Dedifferentiated amniotic fluid mesenchymal stem cell (primary cell): Measurements from ENCODE around the gene BANP.
"Not testable (repeated sequence)": the region's sequence is repeated elsewhere in the genome, so short reads cannot be mapped to it uniquely, and the experiment has no call there.

Source experiments
- DNase-seq: peaks from one replicate; pipeline ENCODE4 v3.0.0-alpha.2; 2016; ENCODE audit errors: extremely low spot score

BANP gene

GRCh38 chr16:87927195-87927562 is 24.1 kb upstream of the BANP start:
- DNase-seq, result no peak

- no peak for DNase-seq
Observed at GRCh38 chr16:87929986-87930385, 21.2 kb upstream of the BANP start.

GRCh38 chr16:87930456-87930855 is 20.8 kb upstream of the BANP start:
- no peak for DNase-seq

GRCh38 chr16:87931504-87931903 is 19.7 kb upstream of the BANP start:
- no peak for DNase-seq

GRCh38 chr16:87932475-87933139 is 18.6 kb upstream of the BANP start:
- DNase-seq, result not testable (repeated sequence)

- DNase-seq, result no peak
Observed at GRCh38 chr16:87933140-87933495, 18.1 kb upstream of the BANP start.

- not testable (repeated sequence) for DNase-seq
Observed at GRCh38 chr16:87934752-87935425, 16.3 kb upstream of the BANP start.

GRCh38 chr16:87936016-87936374 is 15.2 kb upstream of the BANP start:
- DNase-seq, result not testable (repeated sequence)

GRCh38 chr16:87936375-87937230 is 14.6 kb upstream of the BANP start, which contains the start of gene CA5A:
Gene CA5A (minus strand): TSS chr16:87936529. CDS start chr16:87936450, 79 bp downstream.
- DNase-seq, result no peak

GRCh38 chr16:87937231-87937542 is 14.0 kb upstream of the BANP start:
- DNase-seq, result not testable (repeated sequence)

- DNase-seq, result no peak
Observed at GRCh38 chr16:87938412-87938949, 12.8 kb upstream of the BANP start.

- DNase-seq, result no peak
Observed at GRCh38 chr16:87939562-87940423, 11.4 kb upstream of the BANP start.

GRCh38 chr16:87942680-87943079 is 8.6 kb upstream of the BANP start:
- DNase-seq, result no peak

- DNase-seq, result no peak
Observed at GRCh38 chr16:87945351-87946042, 5.7 kb upstream of the BANP start.

GRCh38 chr16:87946596-87947347 is 4.5 kb upstream of the BANP start:
- DNase-seq, result no peak

- no peak for DNase-seq
Observed at GRCh38 chr16:87947356-87948118, 3.7 kb upstream of the BANP start.

GRCh38 chr16:87948119-87948545 is 3.1 kb upstream of the BANP start:
- DNase-seq, result no peak

- DNase-seq, result no peak
Observed at GRCh38 chr16:87948735-87949070, 2.5 kb upstream of the BANP start.

- no peak for DNase-seq
Observed at GRCh38 chr16:87949071-87949744, 2.0 kb upstream of the BANP start.
